Calu3 (cell line): ENCODE data around the gene CCM2L. TPM values are rescaled to one million over a fixed set of nuclear protein-coding genes. Genes with fewer than 3 reads are reported as not detected.

ENCODE experiments used
- BruUV-seq: library from RNA; stranded (reverse); fragments of 400-500 nt; replicated peaks from 2 replicates; lab custom pipeline; 2021; lab: Mats Ljungman, UMichigan
- CTCF ChIA-PET: fragments of 300-600 bp; sonication (Branson Sonifier 250); formaldehyde crosslinking; loops from one replicate; lab custom pipeline; 2022; ENCODE audit warnings: antibody characterized with exemption; lab: Charles Lee
- DNase-seq: peaks from one replicate; pipeline ENCODE4 v3.0.0; 2022
- H3K27ac Mint-ChIP-seq: one replicate; pipeline ENCODE4 v1.8.0; 2022; ENCODE audit warnings: mixed read lengths; ENCODE audit not compliant: unreplicated experiment
- H3K27me3 Mint-ChIP-seq: one replicate; pipeline ENCODE4 v1.8.0; 2022; ENCODE audit warnings: mixed read lengths; ENCODE audit not compliant: unreplicated experiment
- H3K36me3 Mint-ChIP-seq: one replicate; pipeline ENCODE4 v1.8.0; 2022; ENCODE audit warnings: mild to moderate bottlenecking, moderate library complexity, mixed read lengths; ENCODE audit not compliant: insufficient read depth, unreplicated experiment
- H3K4me1 Mint-ChIP-seq: one replicate; pipeline ENCODE4 v1.8.0; 2022; ENCODE audit warnings: mild to moderate bottlenecking, low read depth, mixed read lengths; ENCODE audit not compliant: unreplicated experiment
- H3K4me3 Mint-ChIP-seq: one replicate; pipeline ENCODE4 v1.8.0; 2022; ENCODE audit warnings: mild to moderate bottlenecking, low read depth, moderate library complexity, mixed read lengths; ENCODE audit not compliant: unreplicated experiment
- H3K9me3 Mint-ChIP-seq: one replicate; pipeline ENCODE4 v1.8.0; 2022; ENCODE audit warnings: low read depth, mixed read lengths; ENCODE audit not compliant: unreplicated experiment
- intact Hi-C: fragments of 100-400 bp; cut with micrococcal nuclease; formaldehyde crosslinking; loops from one replicate; pipeline ENCODE4 v1.10.0; 2022; ENCODE audit not compliant: unreplicated experiment
- total RNA-seq: library from RNA; stranded (reverse); gene quantifications from 2 replicates; pipeline ENCODE4 v1.2.3, GENCODE V29; 2022
- TF ChIP-seq, protein P1 (sequence below): fragments of 200-600 bp; IDR thresholded peaks from one replicate; pipeline ENCODE4 v1.8.0; 2022; ENCODE audit warnings: antibody characterized with exemption; ENCODE audit not compliant: unreplicated experiment

CCM2L gene
- total RNA-seq, 1 experiment from 2014 or later: not detected

- Mint-ChIP-seq H3K4me1 (peaks cover 8% of the 10 kb centered on the region), H3K36me3 (no peaks in the 10 kb centered on the region), H3K4me3 (no peak overlapping the region), H3K9me3 (no peaks in the 10 kb centered on the region), H3K27ac (no peak overlapping the region), H3K27me3 (peaks cover 98% of the 10 kb centered on the region)
- TF ChIP-seq, protein P1, sequence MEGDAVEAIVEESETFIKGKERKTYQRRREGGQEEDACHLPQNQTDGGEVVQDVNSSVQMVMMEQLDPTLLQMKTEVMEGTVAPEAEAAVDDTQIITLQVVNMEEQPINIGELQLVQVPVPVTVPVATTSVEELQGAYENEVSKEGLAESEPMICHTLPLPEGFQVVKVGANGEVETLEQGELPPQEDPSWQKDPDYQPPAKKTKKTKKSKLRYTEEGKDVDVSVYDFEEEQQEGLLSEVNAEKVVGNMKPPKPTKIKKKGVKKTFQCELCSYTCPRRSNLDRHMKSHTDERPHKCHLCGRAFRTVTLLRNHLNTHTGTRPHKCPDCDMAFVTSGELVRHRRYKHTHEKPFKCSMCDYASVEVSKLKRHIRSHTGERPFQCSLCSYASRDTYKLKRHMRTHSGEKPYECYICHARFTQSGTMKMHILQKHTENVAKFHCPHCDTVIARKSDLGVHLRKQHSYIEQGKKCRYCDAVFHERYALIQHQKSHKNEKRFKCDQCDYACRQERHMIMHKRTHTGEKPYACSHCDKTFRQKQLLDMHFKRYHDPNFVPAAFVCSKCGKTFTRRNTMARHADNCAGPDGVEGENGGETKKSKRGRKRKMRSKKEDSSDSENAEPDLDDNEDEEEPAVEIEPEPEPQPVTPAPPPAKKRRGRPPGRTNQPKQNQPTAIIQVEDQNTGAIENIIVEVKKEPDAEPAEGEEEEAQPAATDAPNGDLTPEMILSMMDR: no peak
- BruUV-seq: no TSS peak
- intact Hi-C loops: no loop called here
- DNase-seq: no peak
- CTCF ChIA-PET: interaction anchor here (0.6 to 0.7 kb wide), 2 partner anchors 8 to 99 kb away, joined by 3 read pairs; no protein-coding TSS in a partner anchor
Observed at GRCh38 chr20:32009564-32009963, 674 bp upstream of the CCM2L start.

- TF ChIP-seq, protein P1: no peak
- Mint-ChIP-seq H3K27me3 (peaks cover 98% of the 10 kb centered on the region), H3K27ac (no peak overlapping the region), H3K4me3 (no peak overlapping the region), H3K9me3 (no peaks in the 10 kb centered on the region), H3K36me3 (no peaks in the 10 kb centered on the region), H3K4me1 (peaks cover 8% of the 10 kb centered on the region)
- intact Hi-C loops: no loop called here
- DNase-seq: no peak
- CTCF ChIA-PET: interaction anchor here (0.5 kb wide), 1 partner anchor 175 kb away, joined by 3 read pairs; no protein-coding TSS in a partner anchor
- no TSS peak for BruUV-seq
Observed at GRCh38 chr20:32010666-32011065, 428 bp downstream of the CCM2L start.

- CTCF ChIA-PET: interaction anchor here (0.5 kb wide), 1 partner anchor 713 kb away, joined by 3 read pairs; no protein-coding TSS in a partner anchor
- no peak for DNase-seq
- Mint-ChIP-seq H3K9me3 (no peaks in the 10 kb centered on the region), H3K4me1 (peaks cover 7% of the 10 kb centered on the region), H3K36me3 (no peaks in the 10 kb centered on the region), H3K4me3 (no peak overlapping the region), H3K27me3 (peaks cover 98% of the 10 kb centered on the region), H3K27ac (no peak overlapping the region)
- intact Hi-C loops: no loop called here
- TF ChIP-seq, protein P1: no peak
- no TSS peak for BruUV-seq
Observed at GRCh38 chr20:32012159-32012688, 2.0 kb downstream of the CCM2L start.

DNA sequence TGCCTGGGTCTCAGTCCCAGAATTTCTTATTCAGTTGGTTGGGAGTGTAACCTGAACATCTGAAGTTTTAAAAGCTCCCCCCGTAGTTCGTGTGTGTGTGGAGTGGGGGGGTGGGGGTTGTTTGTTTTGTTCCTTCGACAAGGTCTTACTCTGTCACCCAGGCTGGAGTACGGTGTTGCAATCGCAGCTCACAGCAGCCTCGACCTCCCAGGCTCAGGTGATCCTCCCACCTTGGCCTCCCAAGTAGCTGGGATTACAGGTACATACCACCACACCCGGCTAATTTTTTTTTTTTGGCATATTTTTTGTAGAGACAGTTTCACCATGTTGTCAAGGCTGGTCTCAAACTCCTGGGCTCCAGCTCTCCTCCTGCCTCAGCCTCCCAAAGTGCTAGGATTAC lies 3.1 kb downstream of the CCM2L start:
- Mint-ChIP-seq H3K9me3 (no peaks in the 10 kb centered on the region), H3K27ac (no peak overlapping the region), H3K4me1 (no peaks in the 10 kb centered on the region), H3K27me3 (peaks cover 98% of the 10 kb centered on the region), H3K4me3 (no peak overlapping the region), H3K36me3 (peaks cover 4% of the 10 kb centered on the region)
- no TSS peak for BruUV-seq
- DNase-seq: no peak
- intact Hi-C loops: no loop called here
- CTCF ChIA-PET: interaction anchor here (0.6 kb wide), 1 partner anchor 150 kb away, joined by 3 read pairs; no protein-coding TSS in a partner anchor
- TF ChIP-seq, protein P1: no peak
